ENCODE data around the gene NDNF.

Gene NDNF

GRCh38 chr4:121093261-121093660, 20.9 kb upstream of the NDNF start:
- H3K27ac ChIP-seq (ENCODE audit: low read length): no peak overlapping the region
- H3K9me3 ChIP-seq (ENCODE audit: insufficient read depth, low read length): no peaks in the 10 kb centered on the region
- TF ChIP-seq CTCF (IDR thresholded peaks at IDR 0.05; ENCODE audit: low read depth, low read length) (no peak), EZH2phosphoT487 (IDR thresholded peaks at IDR 0.05; ENCODE audit: low read depth) (no peak)
- H2AFZ ChIP-seq (ENCODE audit: low read depth, low read length): no peak overlapping the region
- no peak overlapping the region for H3K9ac ChIP-seq (ENCODE audit: low read length)
- H3K4me3 ChIP-seq (ENCODE audit: low read length): no peak overlapping the region
- H3K79me2 ChIP-seq (ENCODE audit: low read length): no peaks in the 10 kb centered on the region
- H3K27me3 ChIP-seq (ENCODE audit: low read depth, low read length): no peaks in the 10 kb centered on the region
- peaks cover 15% of the 10 kb centered on the region for H3K4me1 ChIP-seq (ENCODE audit: low read length)
- no peaks in the 10 kb centered on the region for H3K36me3 ChIP-seq (replicated peaks; ENCODE audit: low read depth, low read length)
- no peaks in the 10 kb centered on the region for H4K20me1 ChIP-seq (ENCODE audit: insufficient read depth, low read length)
- H3K4me2 ChIP-seq (ENCODE audit: low read length): no peak overlapping the region

GRCh38 chr4:121091941-121092340, 19.6 kb upstream of the NDNF start:
- H3K27me3 ChIP-seq (ENCODE audit: low read depth, low read length): no peaks in the 10 kb centered on the region
- H3K79me2 ChIP-seq (ENCODE audit: low read length): no peaks in the 10 kb centered on the region
- no peak overlapping the region for H3K4me2 ChIP-seq (ENCODE audit: low read length)
- TF ChIP-seq CTCF (IDR thresholded peaks at IDR 0.05; ENCODE audit: low read depth, low read length) (no peak), EZH2phosphoT487 (IDR thresholded peaks at IDR 0.05; ENCODE audit: low read depth) (no peak)
- no peaks in the 10 kb centered on the region for H3K9me3 ChIP-seq (ENCODE audit: insufficient read depth, low read length)
- no peaks in the 10 kb centered on the region for H3K36me3 ChIP-seq (replicated peaks; ENCODE audit: low read depth, low read length)
- H3K4me1 ChIP-seq (ENCODE audit: low read length): peaks cover 15% of the 10 kb centered on the region
- no peak overlapping the region for H3K27ac ChIP-seq (ENCODE audit: low read length)
- no peak overlapping the region for H2AFZ ChIP-seq (ENCODE audit: low read depth, low read length)
- no peak overlapping the region for H3K9ac ChIP-seq (ENCODE audit: low read length)
- no peak overlapping the region for H3K4me3 ChIP-seq (ENCODE audit: low read length)
- H4K20me1 ChIP-seq (ENCODE audit: insufficient read depth, low read length): no peaks in the 10 kb centered on the region

- no peaks in the 10 kb centered on the region for H3K9me3 ChIP-seq (ENCODE audit: insufficient read depth, low read length)
- H3K4me1 ChIP-seq (ENCODE audit: low read length): peaks cover 7% of the 10 kb centered on the region
- H3K4me2 ChIP-seq (ENCODE audit: low read length): no peak overlapping the region
- no peaks in the 10 kb centered on the region for H3K79me2 ChIP-seq (ENCODE audit: low read length)
- TF ChIP-seq CTCF (IDR thresholded peaks at IDR 0.05; ENCODE audit: low read depth, low read length): no peak
- TF ChIP-seq EZH2phosphoT487 (IDR thresholded peaks at IDR 0.05; ENCODE audit: low read depth): no peak
- no peaks in the 10 kb centered on the region for H3K27me3 ChIP-seq (ENCODE audit: low read depth, low read length)
- no peak overlapping the region for H3K27ac ChIP-seq (ENCODE audit: low read length)
- H2AFZ ChIP-seq (ENCODE audit: low read depth, low read length): no peak overlapping the region
- H3K36me3 ChIP-seq (replicated peaks; ENCODE audit: low read depth, low read length): no peaks in the 10 kb centered on the region
- no peak overlapping the region for H3K9ac ChIP-seq (ENCODE audit: low read length)
- no peak overlapping the region for H3K4me3 ChIP-seq (ENCODE audit: low read length)
- H4K20me1 ChIP-seq (ENCODE audit: insufficient read depth, low read length): no peaks in the 10 kb centered on the region
Observed at GRCh38 chr4:121088867-121089266, 16.5 kb upstream of the NDNF start.

GRCh38 chr4:121079376-121079775, 7.0 kb upstream of the NDNF start:
- Histone ChIP-seq H3K79me2 (ENCODE audit: low read length) (no peaks in the 10 kb centered on the region), H4K20me1 (ENCODE audit: insufficient read depth, low read length) (no peaks in the 10 kb centered on the region), H3K27ac (ENCODE audit: low read length) (no peak overlapping the region), H3K4me1 (ENCODE audit: low read length) (no peaks in the 10 kb centered on the region), H3K27me3 (ENCODE audit: low read depth, low read length) (no peaks in the 10 kb centered on the region), H3K4me3 (ENCODE audit: low read length) (no peak overlapping the region), H3K9me3 (ENCODE audit: insufficient read depth, low read length) (no peaks in the 10 kb centered on the region), H2AFZ (ENCODE audit: low read depth, low read length) (no peak overlapping the region), H3K36me3 (replicated peaks; ENCODE audit: low read depth, low read length) (no peaks in the 10 kb centered on the region), H3K4me2 (ENCODE audit: low read length) (no peak overlapping the region), H3K9ac (ENCODE audit: low read length) (no peak overlapping the region)
- no peak for TF ChIP-seq CTCF (IDR thresholded peaks at IDR 0.05; ENCODE audit: low read depth, low read length)
- no peak for TF ChIP-seq EZH2phosphoT487 (IDR thresholded peaks at IDR 0.05; ENCODE audit: low read depth)
